Heart left ventricle (tissue), 13 donors: ENCODE measurements around the gene DENND1B.

Source experiments
- CTCF ChIP-seq, 12 donors: fragments of 200-600 bp; sonication (generic) in 4 of 12; IDR thresholded peaks; one replicate each; pipeline versions ENCODE4 v1.5.0 to v1.8.0; 2018 to 2022; ENCODE audit warnings: antibody characterized with exemption in 12 of 12, mild to moderate bottlenecking in 5 of 12
- POLR2A ChIP-seq, 2 donors: fragments of 450-650 bp; IDR thresholded peaks; one replicate each; pipeline ENCODE4 v1.6.1; 2017; ENCODE audit warnings: antibody characterized with exemption in 2 of 2, mild to moderate bottlenecking in 2 of 2, moderate library complexity in 2 of 2
- donor health status: ischemic (EF 13 %, LVEDD 7.1; RV severe dilation, severe dysfunction).
- donor health status: DM: no; HTN: yes; CAD: no.
- donor health status: DM: no; HTN: no; CAD: no.
- donor health status: ischemic (EF 25% LVEDD 6.9; RV normal size, moderate dysfunction).
- donor health status: ischemic (EF 25% LVEDD 5.7; RV mildly dilated, moderate dysfunction).
- donor health status: ischemic (EF 35%, LVEDD 5.7; RV mildly dilated, moderate dysfunction).
- donor health status: nonischemic (EF 11% LVEDD 7.7; RV severe dilation, severe dysfunction).
- donor health status: DM: yes; HTN: yes; CAD: no.
- donor health status: PGD.
- donor health status: ischemic (EF 29% LVEDD 5.4; RV normal size, mild dysfunction).
- donor health status: nonischemic (EF 23%, LVEDD 6.1; RV moderate dilation, normal function).

- TF ChIP-seq POLR2A (IDR thresholded peaks at IDR 0.05) (no peak), CTCF (IDR thresholded peaks at IDR 0.05) (no peak)
Measured at GRCh38 chr1:197695961-197696360, 79.3 kb downstream of the DENND1B start.
